Measurements from ENCODE around the gene SMAGP. TPM values are rescaled to one million over a fixed set of nuclear protein-coding genes. Genes with fewer than 3 reads are reported as not detected.
"Not testable (repeated sequence)": the region's sequence is repeated elsewhere in the genome, so short reads cannot be mapped to it uniquely, and the experiment has no call there.

Gene SMAGP
- total RNA-seq, 6 experiments from 2014 or later = 2.9 to 9.7 (median 5.6) TPM

DNA sequence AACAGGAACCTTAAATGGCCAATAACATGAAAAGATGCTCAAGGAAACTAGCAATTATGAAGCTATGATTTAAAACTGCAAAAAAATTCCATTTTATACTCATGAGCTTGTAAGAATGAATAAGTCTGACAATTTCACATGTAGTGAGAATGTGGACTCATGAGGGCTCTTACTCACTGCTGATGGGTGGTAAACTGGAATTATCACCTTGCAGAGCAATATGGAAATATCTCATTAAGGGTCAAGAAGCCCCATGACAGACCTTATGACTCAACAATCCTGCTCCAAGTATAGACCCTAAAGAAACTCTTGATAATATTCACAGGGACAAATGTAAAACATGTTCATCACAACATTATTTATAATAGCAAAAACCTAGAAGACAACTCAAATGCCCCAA is 23.5 kb upstream of the SMAGP start:
- H3K27me3 ChIP-seq = no peaks in the 10 kb centered on the region
- no peaks in the 10 kb centered on the region for H3K36me3 ChIP-seq
- DNase-seq (no peak), ATAC-seq (no peak)
- H3K4me1 ChIP-seq = no peaks in the 10 kb centered on the region
- intact Hi-C loops (cut with DNase I) = no loop called here
- H3K27ac ChIP-seq = no peak overlapping the region
- TF ChIP-seq POLR2A (IDR thresholded peaks at IDR 0.05) = no peak
- TF ChIP-seq, protein P1, sequence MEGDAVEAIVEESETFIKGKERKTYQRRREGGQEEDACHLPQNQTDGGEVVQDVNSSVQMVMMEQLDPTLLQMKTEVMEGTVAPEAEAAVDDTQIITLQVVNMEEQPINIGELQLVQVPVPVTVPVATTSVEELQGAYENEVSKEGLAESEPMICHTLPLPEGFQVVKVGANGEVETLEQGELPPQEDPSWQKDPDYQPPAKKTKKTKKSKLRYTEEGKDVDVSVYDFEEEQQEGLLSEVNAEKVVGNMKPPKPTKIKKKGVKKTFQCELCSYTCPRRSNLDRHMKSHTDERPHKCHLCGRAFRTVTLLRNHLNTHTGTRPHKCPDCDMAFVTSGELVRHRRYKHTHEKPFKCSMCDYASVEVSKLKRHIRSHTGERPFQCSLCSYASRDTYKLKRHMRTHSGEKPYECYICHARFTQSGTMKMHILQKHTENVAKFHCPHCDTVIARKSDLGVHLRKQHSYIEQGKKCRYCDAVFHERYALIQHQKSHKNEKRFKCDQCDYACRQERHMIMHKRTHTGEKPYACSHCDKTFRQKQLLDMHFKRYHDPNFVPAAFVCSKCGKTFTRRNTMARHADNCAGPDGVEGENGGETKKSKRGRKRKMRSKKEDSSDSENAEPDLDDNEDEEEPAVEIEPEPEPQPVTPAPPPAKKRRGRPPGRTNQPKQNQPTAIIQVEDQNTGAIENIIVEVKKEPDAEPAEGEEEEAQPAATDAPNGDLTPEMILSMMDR (IDR thresholded peaks at IDR 0.05) = no peak
- H3K9me3 ChIP-seq = no peaks in the 10 kb centered on the region
- H3K4me3 ChIP-seq = no peak overlapping the region

DNA sequence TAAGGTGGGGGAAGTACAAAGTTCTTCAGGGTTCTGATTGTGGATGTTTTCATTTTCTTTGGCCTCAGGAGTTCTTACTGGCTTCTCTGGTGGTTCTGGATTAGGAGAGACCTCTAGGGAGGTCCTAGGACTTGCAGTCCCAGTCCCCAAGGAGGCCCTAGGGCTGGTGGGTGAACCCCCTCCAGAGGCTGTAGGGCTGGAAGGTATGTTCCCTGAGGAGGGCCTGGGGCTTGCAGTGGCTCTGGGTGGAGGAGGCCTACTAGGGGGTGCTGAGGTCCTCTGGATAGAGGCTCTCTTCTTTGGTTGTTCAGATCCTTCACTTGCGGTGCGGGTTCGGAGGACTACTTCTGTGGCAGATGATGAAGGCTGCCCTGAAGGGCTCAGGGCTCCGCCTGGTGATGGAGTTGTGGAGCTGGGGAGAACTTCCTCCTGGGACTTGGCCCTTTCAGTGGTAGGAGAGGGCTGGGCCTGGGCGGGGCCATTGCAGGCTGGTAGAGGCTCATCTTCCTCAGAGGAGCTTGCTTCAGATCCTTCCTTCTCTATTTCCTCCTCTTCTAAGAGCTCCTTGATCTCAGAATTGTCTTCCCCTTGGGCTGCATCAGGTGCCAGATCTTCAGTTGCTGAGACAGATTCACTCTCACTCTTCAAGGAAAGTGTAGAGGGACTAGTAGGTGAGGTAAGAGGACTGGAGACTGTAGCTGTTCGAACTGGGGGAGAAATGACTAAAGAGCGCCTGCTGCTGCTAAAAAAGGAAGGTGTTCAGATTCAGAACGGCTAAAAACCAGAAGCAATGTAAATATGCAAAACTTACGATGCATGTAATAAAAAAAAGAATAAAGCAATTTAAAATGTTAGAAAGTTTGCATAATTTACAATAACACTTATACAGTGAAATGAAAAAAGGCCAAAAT is 21.6 kb upstream of the SMAGP start:
- H3K36me3 ChIP-seq; H3K27ac ChIP-seq; intact Hi-C loops (cut with DNase I); H3K4me1 ChIP-seq; H3K4me3 ChIP-seq; H3K9me3 ChIP-seq; H3K27me3 ChIP-seq: not testable (repeated sequence)
- ATAC-seq (peak; percentile 63 to 79 (median 75)), DNase-seq (peak; percentile 54 to 67 (median 56))
- 41% methylated on average over 4 of the region's 9 CpGs for WGBS (ENCODE audit: insufficient coverage, low coverage, low lambda C conversion rate, missing lambda C conversion rate)

DNA sequence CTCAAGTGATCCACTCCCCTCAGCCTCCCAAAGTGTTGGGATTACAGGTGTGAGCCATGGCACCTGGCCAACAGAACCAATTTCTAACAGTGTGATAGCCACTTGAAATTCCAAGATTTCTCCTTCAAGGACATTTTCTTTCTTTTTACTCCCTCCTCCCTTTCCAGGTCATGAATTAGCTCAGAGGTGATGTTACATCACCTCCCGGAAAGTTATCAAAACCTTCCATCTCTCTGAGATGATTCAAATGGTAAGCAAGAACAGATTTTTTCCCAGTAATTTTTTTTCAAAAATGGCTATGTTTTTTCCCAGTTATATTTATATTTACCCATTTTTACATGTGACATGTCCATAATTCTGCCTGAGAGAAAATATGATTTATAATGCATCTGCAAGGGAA is 15.6 kb upstream of the SMAGP start:
- H3K4me3 ChIP-seq = no peak overlapping the region
- ATAC-seq (no peak), DNase-seq (no peak)
- no peaks in the 10 kb centered on the region for H3K4me1 ChIP-seq
- no peaks in the 10 kb centered on the region for H3K9me3 ChIP-seq
- H3K36me3 ChIP-seq = no peaks in the 10 kb centered on the region
- H3K27me3 ChIP-seq = no peaks in the 10 kb centered on the region
- TF ChIP-seq POLR2A (IDR thresholded peaks at IDR 0.05) = no peak
- TF ChIP-seq, protein P1 (IDR thresholded peaks at IDR 0.05) = no peak
- H3K27ac ChIP-seq = no peak overlapping the region
- intact Hi-C loops (cut with DNase I) = no loop called here
- WGBS (ENCODE audit: insufficient coverage, low coverage, low lambda C conversion rate, missing lambda C conversion rate) = 40% methylated on average over 1 of the region's 1 CpG

DNA sequence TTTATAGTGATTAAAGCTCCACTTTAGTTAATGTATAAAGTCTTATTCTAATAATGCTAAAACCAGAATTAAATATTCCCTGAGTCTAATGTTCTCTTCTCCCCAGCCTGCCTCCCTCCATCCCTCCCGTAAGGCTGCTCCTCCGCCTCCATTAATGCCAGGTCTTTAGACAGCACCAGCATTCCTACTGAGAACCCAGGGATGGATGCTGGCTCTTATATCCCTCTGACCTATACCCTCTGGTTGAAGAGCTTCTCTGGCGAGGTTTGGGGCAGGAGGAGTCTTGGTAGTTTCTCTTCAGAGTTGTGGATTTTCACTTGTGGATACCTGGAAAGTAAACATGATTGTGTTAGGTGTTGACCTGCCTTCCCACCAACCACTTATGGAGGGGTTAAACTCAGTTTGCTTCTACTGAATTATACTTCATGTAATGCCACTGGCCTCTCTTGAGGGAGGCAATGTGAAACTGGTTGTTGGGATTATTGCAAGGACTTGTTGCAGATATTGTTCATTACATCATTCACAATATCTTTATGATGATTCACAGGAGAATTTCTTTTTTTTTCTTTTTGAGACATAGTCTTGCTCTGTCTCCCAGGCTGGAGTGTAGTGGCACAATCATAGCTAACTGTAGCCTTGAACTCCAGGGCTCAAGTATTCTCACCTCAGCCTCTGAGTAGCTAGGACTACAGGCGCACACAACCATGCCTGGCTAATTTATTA is 11.1 kb upstream of the SMAGP start:
- Histone ChIP-seq H3K36me3 (no peaks in the 10 kb centered on the region), H3K4me1 (no peaks in the 10 kb centered on the region), H3K9me3 (no peaks in the 10 kb centered on the region), H3K27ac (no peak overlapping the region), H3K4me3 (no peak overlapping the region), H3K27me3 (no peaks in the 10 kb centered on the region)
- intact Hi-C loops (cut with DNase I) = no loop called here
- WGBS (ENCODE audit: insufficient coverage, low coverage, low lambda C conversion rate, missing lambda C conversion rate) = 90% methylated on average over 3 of the region's 4 CpGs
- no peak for TF ChIP-seq POLR2A (IDR thresholded peaks at IDR 0.05)
- TF ChIP-seq, protein P1 (IDR thresholded peaks at IDR 0.05) = no peak
- no peak for DNase-seq
- ATAC-seq = no peak

DNA sequence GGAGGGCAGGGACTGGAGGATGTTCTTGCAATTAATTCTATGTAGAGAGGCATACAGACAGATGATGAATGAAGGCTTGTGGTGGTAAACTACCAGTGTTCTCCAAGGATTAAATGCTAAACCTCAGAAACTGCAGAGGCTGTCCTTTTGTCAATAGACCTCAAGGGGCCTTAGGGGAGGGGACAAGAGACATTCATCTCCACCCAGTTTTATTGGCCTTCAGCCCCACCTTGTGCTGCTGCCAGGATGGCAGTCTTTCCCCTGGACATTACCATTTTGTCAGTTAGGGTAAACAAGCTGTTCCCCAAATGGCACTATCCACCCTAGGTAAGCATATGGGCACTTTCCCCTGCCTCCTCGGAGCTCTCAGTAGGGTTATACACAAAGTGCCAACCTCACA is 4.9 kb upstream of the SMAGP start:
- Histone ChIP-seq H3K27me3 (no peaks in the 10 kb centered on the region), H3K4me1 (peaks cover 0 to 4% (median 0%) of the 10 kb centered on the region in 4 donors), H3K4me3 (no peak overlapping the region), H3K27ac (no peak overlapping the region), H3K36me3 (no peaks in the 10 kb centered on the region), H3K9me3 (no peaks in the 10 kb centered on the region)
- intact Hi-C loops (cut with DNase I) = no loop called here
- TF ChIP-seq, protein P1 (IDR thresholded peaks at IDR 0.05) = no peak
- TF ChIP-seq POLR2A (IDR thresholded peaks at IDR 0.05) = no peak
- DNase-seq = no peak
- 29% methylated on average over 1 of the region's 1 CpG for WGBS (ENCODE audit: insufficient coverage, low coverage, low lambda C conversion rate, missing lambda C conversion rate)
- no peak for ATAC-seq

GRCh38 chr12:51272810-51273209 is 2.6 kb upstream of the SMAGP start:
- not testable (repeated sequence) for H3K9me3 ChIP-seq, H3K4me1 ChIP-seq, ATAC-seq, H3K27ac ChIP-seq, H3K27me3 ChIP-seq, DNase-seq, H3K4me3 ChIP-seq, H3K36me3 ChIP-seq
- WGBS (ENCODE audit: insufficient coverage, low coverage, low lambda C conversion rate, missing lambda C conversion rate) = 94% methylated on average over 7 of the region's 7 CpGs
- intact Hi-C loops (cut with DNase I) = loop anchor here in 1 of 2 donors (5.0 kb wide), 1 partner anchor 69 kb away; no protein-coding TSS in a partner anchor

Data from right lobe of liver (tissue), 6 donors.